ENCODE measurements around the gene CXCL9.

DNA sequence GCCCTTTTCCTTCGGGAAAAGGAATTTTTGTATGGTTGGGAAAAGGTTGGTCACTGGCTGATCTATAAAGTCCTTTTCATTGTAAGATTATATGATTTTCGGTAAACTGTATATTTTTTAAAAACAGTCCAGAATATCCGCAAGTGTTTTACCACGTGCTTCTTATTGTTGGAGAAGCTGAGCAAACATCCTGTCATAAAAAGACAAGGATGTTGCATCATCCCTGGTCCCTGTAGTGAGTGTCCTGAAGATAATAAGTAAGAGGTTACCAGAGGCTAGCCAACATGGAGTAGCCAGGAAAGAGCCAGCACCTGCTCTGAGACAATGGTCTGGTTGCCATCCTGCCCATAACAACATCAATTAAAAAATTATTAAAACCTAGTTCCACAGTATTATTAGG is 5.1 kb downstream of the CXCL9 start:
- TF ChIP-seq CTCF (IDR thresholded peaks at IDR 0.05; ENCODE audit: insufficient read depth, low read length, poor library complexity, severe bottlenecking) (no peak), EZH2phosphoT487 (conservative IDR thresholded peaks at IDR 0.05; ENCODE audit: low read length) (no peak)
